Jurkat, Clone E6-1 (cell line): ENCODE measurements around the gene CD200R1L.

ENCODE experiments used
- DNase-seq: peaks from one replicate; pipeline ENCODE4 v3.0.0-alpha.2; 2011; ENCODE audit warnings: low read depth, low spot score
- H3K4me3 ChIP-seq: 2 replicates; pipeline ENCODE4 v1.5.1; 2011; ENCODE audit warnings: mild to moderate bottlenecking, low read length, control low read depth, moderate library complexity

The CD200R1L gene

GRCh38 chr3:112829046-112829445, 17.6 kb downstream of the CD200R1L start:
- H3K4me3 ChIP-seq: no peak overlapping the region
- DNase-seq: no peak

- no peak for DNase-seq
- H3K4me3 ChIP-seq: no peak overlapping the region
Measured at GRCh38 chr3:112822064-112823055, 24.3 kb downstream of the CD200R1L start.

- no peak for DNase-seq
Measured at GRCh38 chr3:112818289-112818688, 28.4 kb downstream of the CD200R1L start.

DNA sequence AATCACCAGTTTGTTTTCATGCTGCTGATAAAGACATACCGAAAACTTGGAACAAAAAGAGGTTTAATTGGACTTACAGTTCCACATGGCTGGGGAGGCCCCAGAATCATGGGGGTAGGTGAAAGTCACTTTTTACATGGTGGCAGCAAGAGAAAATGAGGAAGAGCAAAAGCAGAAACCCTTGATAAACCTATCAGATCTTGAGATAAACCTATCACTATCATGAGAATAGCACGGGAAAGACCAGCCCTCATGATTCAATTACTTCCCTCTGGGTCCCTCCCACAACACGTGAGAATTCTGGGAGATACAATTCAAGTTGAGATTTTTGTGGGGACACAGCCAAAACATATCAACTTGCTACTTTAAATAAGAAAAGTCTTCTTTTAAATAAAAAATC, 28.9 kb downstream of the CD200R1L start:
- no peak overlapping the region for H3K4me3 ChIP-seq
- no peak for DNase-seq

More at GRCh38 chr3:112818289-112818688, 28.4 kb downstream of the CD200R1L start:
- H3K4me3 ChIP-seq: no peak overlapping the region

- no peak for DNase-seq
- no peak overlapping the region for H3K4me3 ChIP-seq
Measured at GRCh38 chr3:112817271-112817670, 29.4 kb downstream of the CD200R1L start.

- DNase-seq: no peak
- H3K4me3 ChIP-seq: no peak overlapping the region
Measured at GRCh38 chr3:112815981-112816380, 30.7 kb downstream of the CD200R1L start.

GRCh38 chr3:112814266-112814665, 32.4 kb downstream of the CD200R1L start:
- no peak overlapping the region for H3K4me3 ChIP-seq
- DNase-seq: peak; percentile 25

DNA sequence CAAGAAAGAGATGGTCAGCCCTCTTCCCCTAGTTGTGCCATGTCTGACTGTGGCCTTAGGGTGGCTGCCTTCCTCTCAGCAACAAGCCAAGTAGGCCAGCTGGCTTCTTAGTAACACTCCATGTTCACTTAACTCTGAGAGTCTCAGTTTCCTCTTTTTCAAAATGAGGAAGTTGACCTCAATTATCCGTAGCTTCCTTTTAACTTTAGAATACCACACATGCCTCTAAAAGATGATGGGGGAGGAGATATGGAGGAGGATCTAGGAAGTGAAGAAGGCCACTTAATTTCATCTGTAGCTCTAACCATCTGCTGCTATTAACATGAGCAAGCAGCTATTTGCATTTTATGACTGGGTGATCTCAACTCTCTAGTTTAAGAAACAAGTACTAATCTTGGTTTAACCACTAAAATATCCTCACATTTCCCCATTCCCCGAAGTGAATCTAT, 32.9 kb downstream of the CD200R1L start:
- no peak overlapping the region for H3K4me3 ChIP-seq
- no peak for DNase-seq

DNA sequence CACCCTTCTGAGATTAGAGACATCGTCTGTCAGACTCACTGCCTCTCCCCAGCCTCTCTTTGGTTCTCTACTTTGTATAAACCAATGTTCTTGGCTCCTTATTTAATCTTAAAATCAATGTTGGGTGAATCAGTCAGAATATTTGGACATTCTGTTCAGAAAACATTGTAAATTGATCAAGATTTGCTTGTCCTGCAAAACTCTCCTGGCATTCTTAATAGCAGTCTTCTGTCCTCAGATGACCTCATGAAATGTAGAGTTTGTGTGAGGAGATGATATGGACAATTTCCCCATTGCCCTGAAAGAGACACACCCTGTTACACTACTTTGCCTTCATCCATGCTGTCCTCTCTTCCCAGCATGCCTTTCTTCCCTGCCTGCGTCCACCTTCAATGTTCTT, 33.6 kb downstream of the CD200R1L start:
- H3K4me3 ChIP-seq: no peak overlapping the region
- no peak for DNase-seq

DNA sequence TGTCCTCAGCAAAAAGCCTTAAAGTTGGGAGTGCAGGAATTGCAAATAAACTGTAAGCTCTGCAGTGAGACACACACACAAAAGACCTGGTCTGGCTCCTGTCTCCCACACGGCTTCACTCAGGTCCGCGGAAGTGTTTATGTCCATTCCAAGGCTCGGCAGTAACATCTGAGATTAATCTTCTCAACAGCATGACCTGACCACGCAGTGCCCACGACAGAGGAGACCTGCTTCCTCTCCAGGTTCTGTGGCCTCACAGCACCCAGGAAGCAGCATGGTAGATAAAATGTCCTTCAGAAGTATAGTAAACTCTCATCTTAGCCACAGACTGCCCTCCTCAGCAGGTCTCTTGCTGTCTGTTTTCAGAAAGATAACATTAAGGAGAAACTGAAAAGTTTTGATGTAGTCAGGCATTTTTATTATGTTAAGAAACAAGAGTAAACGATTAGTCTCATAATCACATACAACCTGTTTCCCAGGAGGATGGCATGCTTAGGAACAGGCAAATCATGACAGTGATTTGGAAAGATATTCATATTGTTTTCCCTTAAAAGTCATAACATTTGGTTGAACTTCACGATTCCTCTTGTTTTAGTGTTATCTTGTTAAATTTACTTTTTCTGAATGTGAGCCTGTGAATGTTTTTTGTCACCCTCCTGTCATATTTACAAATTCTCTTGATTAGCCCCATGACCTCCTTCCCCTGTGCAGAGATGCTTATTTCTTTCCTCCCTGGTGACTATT, 34.6 kb downstream of the CD200R1L start:
- H3K4me3 ChIP-seq: no peak overlapping the region
- no peak for DNase-seq

- H3K4me3 ChIP-seq: no peak overlapping the region
- no peak for DNase-seq
Measured at GRCh38 chr3:112811131-112811884, 35.4 kb downstream of the CD200R1L start.

DNA sequence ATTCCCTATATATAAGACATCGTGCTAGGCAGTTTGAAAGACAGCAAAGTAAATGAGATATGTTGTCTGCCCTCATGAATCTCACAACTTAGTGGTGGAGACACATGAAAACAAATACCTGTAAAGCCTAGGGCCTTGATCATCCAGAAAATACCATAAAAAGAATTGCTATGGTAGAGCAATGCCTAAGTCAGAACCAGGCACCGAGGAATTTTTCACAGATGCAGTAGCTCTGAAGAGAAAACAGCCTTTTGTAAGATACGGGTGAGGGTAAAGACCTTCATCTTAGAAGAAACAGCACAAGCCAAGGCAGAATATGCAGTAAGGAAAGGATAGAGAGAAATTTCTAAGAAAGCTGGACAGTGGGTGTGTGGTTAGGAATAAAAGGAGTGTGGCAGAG, 36.1 kb downstream of the CD200R1L start:
- H3K4me3 ChIP-seq: no peak overlapping the region
- DNase-seq: no peak

- no peak overlapping the region for H3K4me3 ChIP-seq
Measured at GRCh38 chr3:112808136-112808535, 38.5 kb downstream of the CD200R1L start.

GRCh38 chr3:112807685-112808084, 39.0 kb downstream of the CD200R1L start:
- no peak for DNase-seq
- H3K4me3 ChIP-seq: no peak overlapping the region

More at GRCh38 chr3:112808136-112808535, 38.5 kb downstream of the CD200R1L start:
- no peak for DNase-seq

- no peak for DNase-seq
- no peak overlapping the region for H3K4me3 ChIP-seq
Measured at GRCh38 chr3:112806903-112807302, 39.8 kb downstream of the CD200R1L start.

- H3K4me3 ChIP-seq: no peak overlapping the region
- no peak for DNase-seq
Measured at GRCh38 chr3:112805126-112805525, 41.5 kb downstream of the CD200R1L start.

DNA sequence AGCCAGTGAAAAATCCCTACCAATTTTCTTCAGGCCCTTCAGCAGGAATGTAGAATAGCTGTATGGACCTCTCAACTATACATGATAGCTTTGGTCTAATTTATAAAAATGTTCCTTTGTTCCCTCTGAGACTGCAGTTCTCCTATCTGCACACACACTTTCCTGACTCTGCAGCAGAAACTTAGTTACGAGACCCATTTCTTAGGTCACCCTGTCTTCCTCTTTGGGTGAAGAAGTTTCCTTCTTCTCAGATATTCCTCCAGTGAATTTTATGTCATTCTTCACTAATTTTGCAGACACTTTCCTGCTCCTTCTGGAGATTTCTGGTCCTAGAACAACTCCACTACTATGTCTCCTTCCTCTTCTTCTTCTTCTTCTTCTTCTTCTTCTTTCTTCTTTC, 42.6 kb downstream of the CD200R1L start:
- H3K4me3 ChIP-seq: no peak overlapping the region
- no peak for DNase-seq

DNA sequence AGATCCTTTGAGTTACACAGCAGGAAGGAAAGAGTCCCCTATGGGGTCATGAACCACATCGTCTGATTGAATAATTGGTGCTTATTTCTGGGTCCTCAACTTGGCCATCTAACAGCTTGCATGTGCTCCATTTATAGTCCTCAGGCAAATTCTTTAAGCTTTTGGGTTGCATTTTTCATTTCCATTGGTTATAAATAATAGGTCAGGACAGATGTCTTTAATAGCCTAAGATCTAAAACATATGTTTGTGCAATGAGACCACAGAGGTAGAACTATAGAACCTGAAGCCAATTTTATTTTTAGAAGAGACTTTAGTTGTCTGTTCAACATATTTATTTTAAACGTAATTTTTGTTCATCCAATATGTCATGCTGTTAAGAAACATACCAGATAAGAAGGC, 43.2 kb downstream of the CD200R1L start:
- no peak for DNase-seq
- H3K4me3 ChIP-seq: no peak overlapping the region

DNA sequence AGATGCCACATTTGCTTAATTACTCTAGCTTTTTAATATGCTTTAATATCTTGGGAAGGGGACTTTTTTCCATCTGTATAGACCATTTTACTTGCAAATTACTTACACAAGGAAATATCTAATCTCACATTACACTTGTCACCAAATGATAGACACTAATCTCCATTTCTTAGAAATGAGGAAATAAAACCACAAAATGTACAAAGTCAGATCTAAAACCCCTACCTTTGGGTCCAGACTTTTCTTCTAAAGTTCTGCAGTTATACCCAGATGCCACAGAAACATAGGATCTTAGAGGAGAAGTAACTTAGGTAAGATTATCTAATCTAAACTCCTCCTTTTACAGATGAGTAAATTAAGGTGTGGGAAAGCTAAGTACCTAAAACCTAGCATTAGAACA, 44.3 kb downstream of the CD200R1L start:
- no peak for DNase-seq

More for the DNA sequence above, 44.3 kb downstream of the CD200R1L start:
- H3K4me3 ChIP-seq: no peak overlapping the region
